CD4-positive, alpha-beta T cell treated with Interleukin-4 for 1 hour (primary cell): ENCODE data around the gene CLCNKA.
"Not testable (repeated sequence)": the region's sequence is repeated elsewhere in the genome, so short reads cannot be mapped to it uniquely, and the experiment has no call there.

Experiments
- DNase-seq, 2 donors: peaks; one replicate each; pipeline ENCODE4 v3.0.0-alpha.2; 2020 to 2022

Gene CLCNKA

DNA sequence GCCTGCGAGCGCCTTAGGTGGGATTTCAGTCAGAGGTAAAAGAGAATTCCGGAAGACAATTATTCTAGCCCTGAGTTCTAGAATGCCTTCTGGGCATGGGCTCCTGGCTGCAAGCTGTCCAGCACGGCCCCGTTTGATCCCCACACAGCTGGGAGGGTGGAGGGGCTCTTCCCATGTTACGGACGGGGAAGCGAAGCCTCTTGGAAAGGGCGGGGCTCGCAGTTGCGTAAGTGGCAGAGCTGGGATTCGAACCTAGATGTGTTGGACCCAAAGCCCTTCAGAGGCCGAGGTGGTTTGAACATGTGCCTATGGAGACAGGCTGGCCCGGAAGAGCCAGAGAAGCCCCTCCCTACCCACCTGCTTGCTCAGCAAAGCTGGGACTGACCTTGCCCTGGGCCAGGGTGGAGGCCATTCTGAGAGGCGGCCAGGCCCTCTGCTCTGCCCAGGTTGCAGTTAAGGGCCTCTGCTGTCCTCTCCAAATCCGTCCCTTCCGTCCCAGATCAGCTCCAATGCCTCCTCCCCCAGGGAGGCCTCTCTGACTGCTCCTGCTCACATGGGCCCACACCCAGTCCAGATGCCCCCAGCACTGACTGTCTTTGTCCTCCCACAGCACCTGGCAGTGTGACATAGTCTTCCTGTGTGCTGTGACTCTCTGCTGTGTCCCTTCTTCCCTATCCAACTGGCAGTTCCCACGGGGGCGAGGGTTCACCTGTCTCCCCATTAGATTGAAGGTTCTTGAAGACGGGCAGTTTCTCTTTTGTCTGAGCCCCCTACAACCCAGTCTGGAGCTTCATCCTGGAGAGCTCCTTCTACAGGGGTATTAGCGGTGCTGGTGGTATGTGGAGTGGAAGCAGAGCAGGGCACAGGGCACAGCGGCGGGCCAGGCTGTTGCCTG is 2.8 kb upstream of the CLCNKA start:
- DNase-seq: no peak

DNA sequence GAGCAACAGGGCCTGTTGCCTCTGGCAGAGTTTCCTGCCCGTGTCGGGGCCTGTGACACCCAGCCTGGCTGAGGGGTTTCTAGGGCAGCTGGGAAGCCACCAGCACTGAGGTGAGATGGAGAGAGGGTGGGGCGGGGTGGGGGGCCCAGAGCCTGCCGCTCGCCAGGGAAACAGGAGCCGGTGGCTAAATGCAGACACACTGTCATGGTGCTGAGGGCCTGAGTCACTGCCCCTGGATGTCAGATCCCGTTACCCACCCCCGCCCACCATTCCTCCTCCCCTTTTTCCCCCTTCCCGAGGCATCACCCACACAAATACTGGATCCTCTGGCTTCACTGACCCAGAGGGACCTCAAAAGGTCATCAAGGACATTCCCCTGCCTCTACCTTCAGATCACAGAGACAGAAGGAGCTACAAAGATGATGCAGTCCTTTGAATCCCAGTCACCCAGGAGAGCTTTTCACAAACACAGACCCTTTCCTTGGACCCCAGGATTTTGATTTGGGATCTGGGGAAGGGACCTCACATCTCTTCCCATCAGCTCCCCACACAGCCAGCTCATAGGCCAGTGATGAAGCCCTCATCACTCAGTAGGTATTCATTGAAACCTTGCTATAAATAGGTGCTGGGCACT is 2.1 kb upstream of the CLCNKA start:
- DNase-seq: no peak

DNA sequence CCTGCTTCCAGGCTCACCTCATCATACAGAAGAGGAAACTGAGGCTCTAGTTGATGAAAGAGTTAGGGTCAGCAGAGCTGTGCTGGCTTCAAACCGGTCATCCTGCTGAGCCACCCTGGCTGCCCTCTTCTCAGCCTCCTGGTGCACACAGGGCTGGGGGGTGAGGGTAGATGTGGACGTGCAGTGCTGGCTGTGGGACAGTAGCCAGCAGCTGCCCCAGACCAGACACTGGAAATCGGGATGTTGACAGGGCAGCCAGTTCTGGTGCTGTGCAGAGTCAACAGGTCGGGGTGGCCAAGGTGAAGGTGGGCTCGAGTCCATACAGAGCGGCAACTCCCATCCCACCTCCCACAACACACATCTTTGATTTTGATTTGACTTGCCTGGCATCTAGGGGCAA is 1.5 kb upstream of the CLCNKA start:
- no peak for DNase-seq

GRCh38 chr1:16020878-16021277 is 958 bp upstream of the CLCNKA start:
- DNase-seq: not testable (repeated sequence)

DNA sequence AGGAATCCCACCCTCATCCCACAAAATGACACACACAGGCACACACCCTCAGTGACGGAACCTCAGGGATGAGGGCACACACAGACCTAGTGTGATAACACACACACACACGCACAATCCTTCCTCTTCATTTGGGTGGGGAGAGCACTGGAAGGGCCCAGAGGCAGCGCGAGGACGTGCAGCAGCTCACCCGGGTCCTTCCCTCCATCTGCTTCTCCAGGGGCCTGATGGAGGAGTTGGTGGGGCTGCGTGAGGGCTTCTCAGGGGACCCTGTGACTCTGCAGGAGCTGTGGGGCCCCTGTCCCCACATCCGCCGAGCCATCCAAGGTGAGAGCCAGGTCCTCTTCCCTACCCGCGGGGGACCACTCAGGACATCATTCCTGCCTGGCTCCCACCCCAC is 557 bp downstream of the CLCNKA start:
- DNase-seq: no peak

- DNase-seq: no peak
These were observed 1.3 kb downstream of the CLCNKA start for GRCh38 chr1:16023050-16023653.

GRCh38 chr1:16026302-16026701 is 4.5 kb downstream of the CLCNKA start:
- DNase-seq: not testable (repeated sequence)

DNA sequence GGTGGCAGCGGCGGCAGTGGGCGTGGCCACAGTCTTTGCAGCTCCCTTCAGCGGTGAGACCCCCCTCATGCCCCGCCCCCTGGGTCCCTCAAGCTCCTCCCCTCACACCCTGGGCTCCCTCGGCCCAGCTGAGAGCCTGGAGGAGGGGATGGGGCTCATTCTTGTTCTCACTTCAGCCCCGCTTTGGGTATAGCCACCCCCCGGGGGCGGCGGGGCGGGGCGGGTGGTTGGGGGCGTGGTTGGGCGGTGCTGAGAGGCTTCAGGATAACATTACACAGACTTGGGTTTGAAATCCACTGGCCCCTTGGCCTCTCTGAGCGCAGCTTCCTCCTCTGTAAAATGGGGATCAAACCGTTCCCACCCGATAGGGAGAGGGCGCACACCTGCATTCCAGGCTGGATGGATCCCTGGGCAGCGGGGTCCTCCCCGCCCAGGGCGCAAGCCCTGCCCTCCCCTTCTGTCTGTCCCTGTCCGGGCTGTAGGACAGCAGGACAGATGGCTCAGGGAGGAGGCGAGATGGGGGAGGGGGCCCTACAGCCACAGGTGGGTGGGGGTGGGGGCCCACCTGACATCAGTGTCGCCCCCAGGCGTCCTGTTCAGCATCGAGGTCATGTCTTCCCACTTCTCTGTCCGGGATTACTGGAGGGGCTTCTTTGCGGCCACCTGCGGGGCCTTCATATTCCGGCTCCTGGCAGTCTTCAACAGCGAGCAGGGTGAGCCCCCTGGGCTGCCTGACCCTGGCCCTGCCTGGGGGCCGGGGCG is 5.1 kb downstream of the CLCNKA start:
- DNase-seq: peak; percentile 21 to 28

DNA sequence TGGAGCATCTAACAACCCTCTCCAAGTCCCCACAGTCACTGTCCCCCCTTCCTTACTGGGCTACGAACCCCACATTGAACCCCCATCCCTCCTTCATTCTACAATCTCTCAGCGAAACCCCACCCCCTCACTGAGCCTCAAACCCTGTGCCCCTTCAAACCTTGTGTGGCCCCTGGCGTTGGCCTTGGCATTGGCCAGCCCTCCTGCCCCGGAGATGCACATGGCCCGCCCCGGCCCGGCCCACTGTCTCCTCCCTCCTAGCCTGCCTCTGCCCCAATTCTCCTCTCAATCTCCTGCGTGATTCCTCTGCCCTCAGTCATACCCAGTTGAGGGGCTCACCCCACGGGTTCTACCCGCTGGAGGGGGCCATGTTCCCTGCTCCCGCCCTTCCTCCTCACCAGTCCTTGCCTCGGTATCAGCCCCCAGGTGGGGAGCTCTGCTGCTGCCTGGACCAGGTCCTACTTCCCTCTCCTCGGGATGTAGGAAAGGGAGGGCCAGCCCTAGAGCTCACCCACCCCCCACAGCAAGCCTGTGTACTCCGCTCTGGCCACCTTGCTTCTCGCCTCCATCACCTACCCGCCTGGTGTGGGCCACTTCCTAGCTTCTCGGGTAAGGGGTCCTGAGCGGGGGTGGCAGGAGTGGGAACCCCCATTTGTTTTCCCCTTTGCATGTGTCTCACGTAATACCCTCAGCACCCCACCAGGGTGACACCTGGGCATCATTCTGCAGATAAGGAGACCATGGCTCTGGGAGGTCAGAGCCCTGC is 6.6 kb downstream of the CLCNKA start:
- no peak for DNase-seq

DNA sequence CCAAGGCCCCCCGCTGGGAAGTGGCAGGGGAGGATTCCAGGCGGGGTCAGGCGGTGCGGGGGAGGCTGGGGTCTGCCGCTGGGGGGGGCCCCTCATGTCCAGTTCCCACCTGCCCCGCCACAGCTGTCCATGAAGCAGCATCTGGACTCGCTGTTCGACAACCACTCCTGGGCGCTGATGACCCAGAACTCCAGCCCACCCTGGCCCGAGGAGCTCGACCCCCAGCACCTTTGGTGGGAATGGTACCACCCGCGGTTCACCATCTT is 7.1 kb downstream of the CLCNKA start:
- not testable (repeated sequence) for DNase-seq

DNA sequence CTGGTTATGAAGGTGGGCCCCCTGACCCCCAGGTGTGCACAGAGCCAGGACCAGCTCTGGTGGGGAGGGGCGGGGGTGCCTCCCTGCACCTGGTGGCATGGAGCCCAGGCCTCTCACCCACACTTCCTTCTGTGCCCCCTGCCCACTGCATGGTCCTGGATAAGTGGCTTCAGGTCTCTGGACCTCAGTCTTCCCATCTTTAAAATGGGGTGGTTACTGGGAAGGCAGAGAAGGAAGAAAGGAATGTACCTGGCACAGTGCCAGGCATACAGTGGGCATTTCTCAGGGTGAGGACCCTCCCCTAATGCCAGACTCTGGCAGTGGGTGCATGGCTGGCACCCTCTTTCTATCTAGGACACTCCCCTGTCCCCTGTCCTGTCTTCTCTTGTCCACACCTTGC is 7.5 kb downstream of the CLCNKA start:
- DNase-seq: no peak

- DNase-seq: no peak
These were observed 9.7 kb downstream of the CLCNKA start for GRCh38 chr1:16031551-16031950.

GRCh38 chr1:16032388-16033102 is 10.7 kb downstream of the CLCNKA start:
- DNase-seq: peak; percentile 50 to 61

DNA sequence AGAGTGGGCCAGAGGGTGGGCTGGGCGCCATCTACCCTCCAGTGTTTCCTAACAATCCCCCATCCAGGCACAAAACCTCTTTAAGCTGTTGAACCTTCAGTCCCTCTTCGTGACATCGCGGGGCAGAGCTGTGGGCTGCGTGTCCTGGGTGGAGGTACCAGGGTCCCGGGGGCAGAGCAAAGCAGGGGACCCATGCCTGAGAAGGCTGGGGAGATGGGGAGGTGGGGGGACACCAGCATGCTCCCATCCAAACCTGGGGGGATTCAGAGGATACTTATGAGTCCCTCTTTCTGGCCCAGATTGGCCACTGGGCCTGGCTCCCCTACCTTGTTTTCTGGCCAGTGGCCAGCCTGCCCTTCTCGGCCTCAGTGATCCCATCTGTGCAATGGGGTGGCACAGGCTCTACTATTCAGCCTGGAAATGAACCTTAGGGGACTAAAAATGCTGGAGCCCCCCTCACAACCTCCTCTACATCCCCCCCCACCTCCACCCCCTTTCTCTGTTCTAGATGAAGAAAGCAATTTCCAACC is 11.3 kb downstream of the CLCNKA start:
- DNase-seq: not testable (repeated sequence)

DNA sequence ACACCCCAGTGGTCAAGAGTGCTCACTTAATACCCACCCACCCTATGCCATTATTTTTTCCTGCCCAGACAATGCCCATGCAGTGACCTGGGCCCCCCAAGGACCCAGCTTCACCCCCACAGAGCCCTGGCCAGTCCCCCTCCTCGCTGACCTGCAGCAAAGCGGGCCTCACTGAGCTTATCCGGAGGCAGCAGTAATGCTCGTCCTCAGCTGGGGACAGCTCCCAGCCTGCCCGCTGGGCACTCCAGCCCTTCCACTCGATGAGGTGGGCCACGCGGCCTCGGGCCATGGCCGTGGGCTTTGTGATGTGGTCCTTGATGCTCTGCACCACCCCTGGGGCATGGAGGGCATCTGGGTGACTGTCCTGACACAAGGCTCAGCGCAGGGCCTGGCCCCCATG is 14.6 kb downstream of the CLCNKA start:
- DNase-seq: not testable (repeated sequence)

DNA sequence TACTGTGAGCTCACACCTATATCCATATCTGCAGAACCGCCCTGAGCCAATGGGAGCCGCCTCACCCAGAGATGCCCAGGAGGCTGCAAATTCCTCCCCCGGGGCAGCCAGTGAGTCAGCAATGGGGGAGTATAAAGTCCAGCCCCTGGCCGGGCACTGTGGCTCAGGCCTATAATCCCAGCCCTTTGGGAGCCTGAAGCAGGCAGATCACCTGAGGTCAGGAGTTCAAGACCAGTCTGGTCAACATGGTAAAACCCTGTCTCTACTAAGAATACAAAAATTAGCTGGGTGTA is 16.7 kb downstream of the CLCNKA start:
- no peak for DNase-seq

DNA sequence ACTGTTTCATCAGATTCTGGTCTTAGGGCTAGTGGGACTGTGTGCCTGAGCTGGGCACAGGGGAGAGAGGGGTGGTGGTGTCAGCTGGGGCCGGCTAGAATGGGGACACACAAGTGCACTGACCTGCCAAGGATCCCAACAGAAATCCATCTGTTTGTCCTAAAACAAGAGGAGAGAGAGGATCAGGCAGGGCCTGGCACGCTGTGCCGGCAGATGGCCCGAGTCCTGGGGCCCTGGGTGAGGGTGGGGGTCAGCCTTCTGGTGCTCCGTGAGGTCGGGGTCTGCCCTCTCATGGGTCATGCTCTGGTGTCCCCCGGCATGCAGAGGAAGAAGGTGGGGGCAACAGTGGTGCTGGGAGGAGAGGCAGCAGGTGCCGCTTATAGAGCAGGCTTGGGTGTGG is 18.0 kb downstream of the CLCNKA start:
- not testable (repeated sequence) for DNase-seq

GRCh38 chr1:16041200-16041599 is 19.4 kb downstream of the CLCNKA start:
- no peak for DNase-seq

GRCh38 chr1:16042096-16042495 is 20.3 kb downstream of the CLCNKA start:
- DNase-seq: no peak

GRCh38 chr1:16042654-16043053 is 20.8 kb downstream of the CLCNKA start:
- DNase-seq: not testable (repeated sequence)

- no peak for DNase-seq
These were observed 21.7 kb downstream of the CLCNKA start, which contains the start of gene CLCNKB for GRCh38 chr1:16043521-16043920. TSS of gene CLCNKB (plus strand) at chr1:16043782. CDS start at chr1:16044493, 711 bp downstream.

GRCh38 chr1:16043950-16044349 is 22.1 kb downstream of the CLCNKA start:
- no peak for DNase-seq
